Thyroid gland (tissue), 4 donors: Measurements from ENCODE around the gene RHBDL1.

Experiments
- CTCF ChIP-seq, 6 experiments: fragments of 200-600 bp in 3 of 6; fragments of 450-650 bp in 3 of 6; sonication (generic) in 3 of 6; IDR thresholded peaks; one replicate each; pipeline ENCODE4 v1.5.1; 2016 to 2019; ENCODE audit warnings: antibody characterized with exemption in 6 of 6, mild to moderate bottlenecking in 2 of 6, inconsistent platforms in 1 of 6, moderate library complexity in 1 of 6
- POLR2A ChIP-seq, 2 donors: fragments of 450-650 bp; IDR thresholded peaks; one replicate each; pipeline ENCODE4 v1.6.1; 2017; ENCODE audit warnings: antibody characterized with exemption in 2 of 2, mild to moderate bottlenecking in 2 of 2, moderate library complexity in 1 of 2

GRCh38 chr16:689175-689897, 13.9 kb downstream of the RHBDL1 start:
- TF ChIP-seq POLR2A (IDR thresholded peaks at IDR 0.05) (no peak), CTCF (IDR thresholded peaks at IDR 0.05) (no peak)
